SH-SY5Y (cell line): Measurements from ENCODE around the gene DMBX1.
A peak's percentile ranks its signal among the peaks of the same experiment; 100 is the strongest.

Source experiments
- GATA2 ChIP-seq: IDR thresholded peaks from 2 replicates; pipeline ENCODE4 v1.6.1; 2011; ENCODE audit warnings: mild to moderate bottlenecking, low read depth, low read length
- GATA3 ChIP-seq: IDR thresholded peaks from 2 replicates; pipeline ENCODE4 v1.6.1; 2011; ENCODE audit warnings: low read depth, mild to moderate bottlenecking, low read length, moderate library complexity

- TF ChIP-seq GATA3 (no peak), GATA2 (peak; percentile 62)
Observed at GRCh38 chr1:46461809-46462448, 27.7 kb upstream of the DMBX1 start.
